Omental fat pad (tissue), 4 donors: ENCODE results near the gene FAM20C. TPM values are rescaled to one million over a fixed set of nuclear protein-coding genes. Genes with fewer than 3 reads are reported as not detected.

Source experiments
- ATAC-seq: fragments of 150-250 bp; one replicate; pipeline ENCODE4 v1.9.1; 2016; ENCODE audit warnings: mild to moderate bottlenecking, moderate library complexity; ENCODE audit not compliant: low FRiP score
- DNase-seq: peaks from one replicate; pipeline ENCODE4 v3.0.0-alpha.2; 2019; ENCODE audit warnings: low spot score
- total RNA-seq, 4 donors: library from RNA; depleted of rRNA; stranded (reverse); fragments of >200 nt; gene quantifications; one replicate each; pipeline ENCODE4 v1.1.0, GENCODE V29; 2016
- TF ChIP-seq, protein P1 (sequence below), 3 donors: fragments of 450-650 bp; IDR thresholded peaks; one replicate each; pipeline ENCODE4 v1.5.1; 2016 to 2017; ENCODE audit warnings: antibody characterized with exemption in 3 of 3, mild to moderate bottlenecking in 3 of 3, moderate library complexity in 2 of 3

FAM20C gene
- total RNA-seq, 4 donors from 2014 or later: 25.5 to 119 (median 35.8) TPM

- TF ChIP-seq, protein P1, sequence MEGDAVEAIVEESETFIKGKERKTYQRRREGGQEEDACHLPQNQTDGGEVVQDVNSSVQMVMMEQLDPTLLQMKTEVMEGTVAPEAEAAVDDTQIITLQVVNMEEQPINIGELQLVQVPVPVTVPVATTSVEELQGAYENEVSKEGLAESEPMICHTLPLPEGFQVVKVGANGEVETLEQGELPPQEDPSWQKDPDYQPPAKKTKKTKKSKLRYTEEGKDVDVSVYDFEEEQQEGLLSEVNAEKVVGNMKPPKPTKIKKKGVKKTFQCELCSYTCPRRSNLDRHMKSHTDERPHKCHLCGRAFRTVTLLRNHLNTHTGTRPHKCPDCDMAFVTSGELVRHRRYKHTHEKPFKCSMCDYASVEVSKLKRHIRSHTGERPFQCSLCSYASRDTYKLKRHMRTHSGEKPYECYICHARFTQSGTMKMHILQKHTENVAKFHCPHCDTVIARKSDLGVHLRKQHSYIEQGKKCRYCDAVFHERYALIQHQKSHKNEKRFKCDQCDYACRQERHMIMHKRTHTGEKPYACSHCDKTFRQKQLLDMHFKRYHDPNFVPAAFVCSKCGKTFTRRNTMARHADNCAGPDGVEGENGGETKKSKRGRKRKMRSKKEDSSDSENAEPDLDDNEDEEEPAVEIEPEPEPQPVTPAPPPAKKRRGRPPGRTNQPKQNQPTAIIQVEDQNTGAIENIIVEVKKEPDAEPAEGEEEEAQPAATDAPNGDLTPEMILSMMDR (IDR thresholded peaks at IDR 0.05): no peak
- no peak for DNase-seq
These were observed 62.1 kb downstream of the FAM20C start for GRCh38 chr7:254337-255037.

GRCh38 chr7:255038-255435, 62.7 kb downstream of the FAM20C start:
- ATAC-seq (no peak), DNase-seq (no peak)
- TF ChIP-seq, protein P1 (IDR thresholded peaks at IDR 0.05): no peak

More at GRCh38 chr7:254337-255037, 62.1 kb downstream of the FAM20C start:
- ATAC-seq: no peak

DNA sequence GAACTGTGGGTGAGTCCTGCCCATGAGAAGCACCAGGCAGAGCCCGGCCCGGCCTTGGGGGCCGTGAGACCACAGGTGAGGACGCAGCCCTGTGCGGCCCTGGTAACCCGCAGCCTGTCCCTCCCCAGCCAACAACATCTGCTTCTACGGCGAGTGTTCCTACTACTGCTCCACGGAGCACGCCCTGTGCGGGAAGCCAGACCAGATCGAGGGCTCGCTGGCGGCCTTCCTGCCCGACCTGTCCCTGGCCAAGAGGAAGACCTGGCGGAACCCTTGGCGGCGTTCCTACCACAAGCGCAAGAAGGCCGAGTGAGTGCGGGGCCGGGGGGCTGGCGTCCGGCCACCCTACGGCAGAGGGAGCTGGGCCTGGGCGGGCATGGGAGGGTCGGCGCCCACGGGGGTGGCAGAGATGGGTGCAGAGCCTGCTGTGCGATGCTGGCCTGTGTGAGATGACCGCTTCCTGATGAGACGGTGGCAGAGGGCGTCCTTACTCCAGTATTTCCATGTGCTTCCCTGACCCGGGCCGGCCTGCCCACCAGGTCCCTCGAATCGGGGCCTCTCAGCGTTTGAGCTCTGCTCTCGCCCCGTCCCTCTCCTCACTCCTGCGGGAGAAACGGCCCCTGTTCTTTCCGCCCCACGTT, 63.5 kb downstream of the FAM20C start:
- ATAC-seq (no peak), DNase-seq (no peak)
- TF ChIP-seq, protein P1 (IDR thresholded peaks at IDR 0.05): no peak

DNA sequence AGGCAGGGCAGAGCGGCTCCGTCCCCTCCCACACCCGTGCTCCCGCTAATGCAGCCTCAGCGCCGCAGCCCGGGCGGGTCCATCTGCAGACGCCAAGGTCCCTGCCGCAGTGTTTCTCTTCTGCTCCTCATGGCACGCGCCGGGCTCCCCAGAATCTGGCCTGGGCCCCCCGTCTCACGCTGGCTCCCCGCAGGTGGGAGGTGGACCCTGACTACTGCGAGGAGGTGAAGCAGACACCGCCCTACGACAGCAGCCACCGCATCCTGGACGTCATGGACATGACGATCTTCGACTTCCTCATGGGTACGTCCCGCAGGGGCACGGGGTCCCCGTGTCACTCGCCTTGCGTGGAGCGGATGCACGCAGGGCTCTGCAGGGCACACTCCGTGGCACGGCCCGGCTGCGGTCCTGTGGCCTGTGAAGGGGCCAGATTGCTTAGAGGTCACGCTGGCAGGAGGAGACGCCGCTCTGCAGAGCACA, 64.1 kb downstream of the FAM20C start:
- DNase-seq (no peak), ATAC-seq (no peak)
- TF ChIP-seq, protein P1 (IDR thresholded peaks at IDR 0.05): no peak

- DNase-seq (no peak), ATAC-seq (no peak)
- TF ChIP-seq, protein P1 (IDR thresholded peaks at IDR 0.05): no peak
These were observed 64.7 kb downstream of the FAM20C start for GRCh38 chr7:256981-257646.

DNA sequence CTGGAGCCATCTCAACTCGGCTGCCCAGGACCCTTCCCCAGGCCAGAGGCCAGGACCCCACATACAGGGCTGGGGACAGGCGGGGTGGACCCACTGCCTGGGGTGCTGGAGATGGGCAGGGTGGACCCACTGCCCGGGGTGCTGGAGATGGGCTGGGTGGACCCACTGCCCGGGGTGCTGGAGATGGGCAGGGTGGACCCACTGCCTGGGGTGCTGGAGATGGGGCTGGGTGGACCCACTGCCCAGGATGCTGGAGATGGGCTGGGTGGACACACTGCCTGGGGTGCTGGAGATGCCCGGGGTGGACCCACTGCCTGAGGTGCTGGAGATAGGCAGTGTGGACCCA, 65.2 kb downstream of the FAM20C start:
- no peak for DNase-seq
- ATAC-seq: no peak
- TF ChIP-seq, protein P1 (IDR thresholded peaks at IDR 0.05): no peak
